Measurements from ENCODE around the gene MAPK8IP1. TPM values are rescaled to one million over a fixed set of nuclear protein-coding genes. Genes with fewer than 3 reads are reported as not detected.

Gene MAPK8IP1
- total RNA-seq, 1 donor: 8.0 TPM

- Histone ChIP-seq H3K4me1 (ENCODE audit: insufficient read depth, low read length) (peaks cover 10% of the 10 kb centered on the region), H3K79me2 (ENCODE audit: insufficient read depth, low read length) (no peaks in the 10 kb centered on the region), H2AFZ (ENCODE audit: low read length) (no peak overlapping the region), H3K36me3 (ENCODE audit: insufficient read depth, low read length) (peaks cover 3% of the 10 kb centered on the region), H4K20me1 (ENCODE audit: insufficient read depth, low read length) (peaks cover 7% of the 10 kb centered on the region), H3K9me3 (ENCODE audit: low read depth, low read length) (no peaks in the 10 kb centered on the region), H3K4me3 (ENCODE audit: insufficient read depth, low read length) (peak overlapping the region; percentile 71), H3K27ac (ENCODE audit: low read depth, low read length) (no peak overlapping the region), H3K27me3 (ENCODE audit: insufficient read depth, low read length) (peaks cover 21% of the 10 kb centered on the region), H3K4me2 (ENCODE audit: insufficient read depth, low read length) (peak overlapping the region; percentile 81)
- peak; percentile 90 for DNase-seq (ENCODE audit: insufficient read length, low spot score, missing footprints)
- TF ChIP-seq CTCF (IDR thresholded peaks at IDR 0.05; ENCODE audit: extremely low read depth, low read depth, low read length): no peak
These were observed 15.6 kb downstream of the MAPK8IP1 start for GRCh38 chr11:45900916-45901617.

GRCh38 chr11:45901626-45902025 lies 16.2 kb downstream of the MAPK8IP1 start:
- TF ChIP-seq CTCF (IDR thresholded peaks at IDR 0.05; ENCODE audit: extremely low read depth, low read depth, low read length): no peak
- peaks cover 7% of the 10 kb centered on the region for H4K20me1 ChIP-seq (ENCODE audit: insufficient read depth, low read length)
- no peak overlapping the region for H2AFZ ChIP-seq (ENCODE audit: low read length)
- H3K27ac ChIP-seq (ENCODE audit: low read depth, low read length): no peak overlapping the region
- H3K9me3 ChIP-seq (ENCODE audit: low read depth, low read length): no peaks in the 10 kb centered on the region
- peaks cover 10% of the 10 kb centered on the region for H3K4me1 ChIP-seq (ENCODE audit: insufficient read depth, low read length)
- H3K27me3 ChIP-seq (ENCODE audit: insufficient read depth, low read length): peaks cover 17% of the 10 kb centered on the region
- DNase-seq (ENCODE audit: insufficient read length, low spot score, missing footprints): no peak
- no peak overlapping the region for H3K4me2 ChIP-seq (ENCODE audit: insufficient read depth, low read length)
- no peaks in the 10 kb centered on the region for H3K79me2 ChIP-seq (ENCODE audit: insufficient read depth, low read length)
- peaks cover 3% of the 10 kb centered on the region for H3K36me3 ChIP-seq (ENCODE audit: insufficient read depth, low read length)
- no peak overlapping the region for H3K4me3 ChIP-seq (ENCODE audit: insufficient read depth, low read length)

GRCh38 chr11:45902452-45903380 lies 17.3 kb downstream of the MAPK8IP1 start:
- no peak overlapping the region for H2AFZ ChIP-seq (ENCODE audit: low read length)
- peaks cover 11% of the 10 kb centered on the region for H3K27me3 ChIP-seq (ENCODE audit: insufficient read depth, low read length)
- no peaks in the 10 kb centered on the region for H3K79me2 ChIP-seq (ENCODE audit: insufficient read depth, low read length)
- no peak overlapping the region for H3K4me3 ChIP-seq (ENCODE audit: insufficient read depth, low read length)
- peaks cover 10% of the 10 kb centered on the region for H3K4me1 ChIP-seq (ENCODE audit: insufficient read depth, low read length)
- no peak for DNase-seq (ENCODE audit: insufficient read length, low spot score, missing footprints)
- H4K20me1 ChIP-seq (ENCODE audit: insufficient read depth, low read length): peaks cover 9% of the 10 kb centered on the region
- H3K27ac ChIP-seq (ENCODE audit: low read depth, low read length): no peak overlapping the region
- H3K36me3 ChIP-seq (ENCODE audit: insufficient read depth, low read length): peaks cover 3% of the 10 kb centered on the region
- no peaks in the 10 kb centered on the region for H3K9me3 ChIP-seq (ENCODE audit: low read depth, low read length)
- no peak overlapping the region for H3K4me2 ChIP-seq (ENCODE audit: insufficient read depth, low read length)
- no peak for TF ChIP-seq CTCF (IDR thresholded peaks at IDR 0.05; ENCODE audit: extremely low read depth, low read depth, low read length)
